Brain microvascular endothelial cell (primary cell): ENCODE results near the gene PTPRO.

Source experiments
- DNase-seq: peaks from one replicate; pipeline ENCODE4 v3.0.0-alpha.2; 2020
- H3K27ac ChIP-seq: fragments of 250-450 bp; sonication (Bioruptor Pico); 2 replicates; pipeline ENCODE4 v1.5.1; 2020; ENCODE audit warnings: mild to moderate bottlenecking, moderate library complexity
- H3K27me3 ChIP-seq: fragments of 250-450 bp; sonication (Bioruptor Pico); replicated peaks from 2 replicates; pipeline ENCODE4 v1.5.1; 2020; ENCODE audit warnings: mild to moderate bottlenecking
- H3K36me3 ChIP-seq: fragments of 250-450 bp; sonication (Bioruptor Pico); replicated peaks from 2 replicates; pipeline ENCODE4 v1.5.1; 2020; ENCODE audit warnings: mild to moderate bottlenecking
- H3K4me3 ChIP-seq: 2 replicates; pipeline ENCODE4 v1.5.1; 2011; ENCODE audit warnings: low read depth, mild to moderate bottlenecking, control low read depth, low read length, moderate library complexity
- in situ Hi-C: cut with HindIII; loops from 2 replicates; pipeline ENCODE4 v1.10.0; 2017; ENCODE audit warnings: low sequenced_read_pairs, low pct_ligation_motif_present
- TF ChIP-seq, protein P1 (sequence below): IDR thresholded peaks from 2 replicates; pipeline ENCODE4 v1.5.1; 2011; ENCODE audit warnings: low read depth, mild to moderate bottlenecking, moderate library complexity, low read length, control low read depth, inconsistent platforms; ENCODE audit errors: missing control alignments

PTPRO gene

DNA sequence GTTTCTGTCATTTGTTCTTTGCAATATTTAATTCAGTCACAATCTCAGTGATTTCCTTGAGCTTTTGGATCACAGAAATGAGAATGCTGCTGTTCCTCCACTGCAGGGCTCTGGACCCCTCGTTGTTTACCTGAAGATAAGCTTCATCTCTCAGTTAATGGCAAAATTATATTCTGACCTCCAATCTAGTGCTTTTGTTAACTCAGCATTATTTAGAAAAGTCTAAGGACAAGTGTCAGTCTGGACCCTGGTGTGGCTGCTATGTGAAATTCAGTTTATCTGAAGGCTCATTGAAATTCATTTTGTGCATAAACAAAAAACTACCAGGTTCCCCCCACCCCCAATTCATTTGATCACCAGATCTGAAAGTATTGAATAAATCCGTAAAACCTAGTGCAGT lies 84.7 kb downstream of the PTPRO start:
- TF ChIP-seq, protein P1, sequence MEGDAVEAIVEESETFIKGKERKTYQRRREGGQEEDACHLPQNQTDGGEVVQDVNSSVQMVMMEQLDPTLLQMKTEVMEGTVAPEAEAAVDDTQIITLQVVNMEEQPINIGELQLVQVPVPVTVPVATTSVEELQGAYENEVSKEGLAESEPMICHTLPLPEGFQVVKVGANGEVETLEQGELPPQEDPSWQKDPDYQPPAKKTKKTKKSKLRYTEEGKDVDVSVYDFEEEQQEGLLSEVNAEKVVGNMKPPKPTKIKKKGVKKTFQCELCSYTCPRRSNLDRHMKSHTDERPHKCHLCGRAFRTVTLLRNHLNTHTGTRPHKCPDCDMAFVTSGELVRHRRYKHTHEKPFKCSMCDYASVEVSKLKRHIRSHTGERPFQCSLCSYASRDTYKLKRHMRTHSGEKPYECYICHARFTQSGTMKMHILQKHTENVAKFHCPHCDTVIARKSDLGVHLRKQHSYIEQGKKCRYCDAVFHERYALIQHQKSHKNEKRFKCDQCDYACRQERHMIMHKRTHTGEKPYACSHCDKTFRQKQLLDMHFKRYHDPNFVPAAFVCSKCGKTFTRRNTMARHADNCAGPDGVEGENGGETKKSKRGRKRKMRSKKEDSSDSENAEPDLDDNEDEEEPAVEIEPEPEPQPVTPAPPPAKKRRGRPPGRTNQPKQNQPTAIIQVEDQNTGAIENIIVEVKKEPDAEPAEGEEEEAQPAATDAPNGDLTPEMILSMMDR = no peak
- in situ Hi-C loops = no loop called here
- Histone ChIP-seq H3K27ac (no peak overlapping the region), H3K4me3 (no peak overlapping the region), H3K27me3 (no peaks in the 10 kb centered on the region), H3K36me3 (no peaks in the 10 kb centered on the region)
- DNase-seq = no peak

DNA sequence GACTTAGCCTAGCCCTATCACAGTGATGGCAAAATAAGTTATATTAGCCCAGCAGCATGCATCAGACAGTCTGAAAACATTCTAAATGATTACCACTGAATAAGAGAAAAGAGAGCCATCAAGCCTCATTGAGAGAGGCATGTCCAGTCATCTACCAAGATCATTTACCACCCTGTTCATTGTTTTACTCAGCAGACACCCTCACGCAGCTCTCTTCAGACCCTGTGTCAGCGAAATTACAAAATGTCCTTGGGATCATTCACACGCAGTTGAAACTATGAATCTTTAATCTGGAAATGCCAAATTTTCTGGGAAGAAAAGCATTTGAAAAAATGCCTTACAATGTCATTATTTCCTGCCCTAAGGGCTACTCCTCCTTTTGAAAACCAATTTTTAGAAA lies 89.5 kb downstream of the PTPRO start:
- H3K36me3 ChIP-seq = no peaks in the 10 kb centered on the region
- H3K27me3 ChIP-seq = no peaks in the 10 kb centered on the region
- in situ Hi-C loops = no loop called here
- TF ChIP-seq, protein P1 = no peak
- DNase-seq = no peak
- no peak overlapping the region for H3K27ac ChIP-seq
- H3K4me3 ChIP-seq = no peak overlapping the region

DNA sequence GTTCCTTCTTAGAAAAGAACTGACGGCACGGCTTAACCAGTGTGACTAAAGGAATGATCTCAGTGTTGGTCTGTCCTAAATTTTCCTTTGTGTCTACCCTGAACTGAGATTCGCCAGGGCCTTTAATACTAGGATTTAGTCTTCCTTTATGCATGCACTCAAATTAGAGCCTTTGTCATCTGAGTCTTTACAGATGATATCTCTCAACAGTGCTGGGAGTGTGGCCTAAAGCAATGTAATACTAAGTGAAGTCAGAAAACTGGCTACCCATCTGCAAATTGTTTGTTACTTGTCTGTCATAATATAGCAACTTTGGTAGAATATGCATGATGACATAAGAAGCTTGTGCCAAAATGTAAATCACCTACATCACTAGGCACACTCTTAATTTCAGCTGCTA lies 95.4 kb downstream of the PTPRO start:
- Histone ChIP-seq H3K4me3 (no peak overlapping the region), H3K27me3 (no peaks in the 10 kb centered on the region), H3K36me3 (no peaks in the 10 kb centered on the region), H3K27ac (no peak overlapping the region)
- DNase-seq = no peak
- TF ChIP-seq, protein P1 = no peak
- in situ Hi-C loops = no loop called here

DNA sequence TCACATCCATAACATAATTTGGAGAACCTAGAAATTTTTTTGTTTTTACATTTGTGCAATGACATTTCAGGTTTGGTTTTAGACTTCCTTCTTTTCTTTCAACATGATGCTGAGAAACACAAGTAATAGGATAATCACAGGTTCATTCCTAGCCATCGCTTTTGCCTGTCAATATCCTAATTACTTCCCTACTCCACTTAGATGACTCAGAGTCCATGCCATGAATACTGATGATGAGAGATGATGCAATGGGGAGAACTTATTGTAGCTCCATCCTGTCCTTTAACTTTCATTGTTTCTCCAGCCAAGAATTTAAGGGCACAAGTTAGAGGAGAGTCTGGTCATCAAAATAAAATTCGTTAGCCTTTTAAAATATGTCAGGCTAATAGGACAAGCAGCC lies 101.3 kb downstream of the PTPRO start:
- Histone ChIP-seq H3K27ac (no peak overlapping the region), H3K36me3 (no peaks in the 10 kb centered on the region), H3K4me3 (no peak overlapping the region), H3K27me3 (no peaks in the 10 kb centered on the region)
- no peak for DNase-seq
- TF ChIP-seq, protein P1 = no peak
- in situ Hi-C loops = no loop called here

DNA sequence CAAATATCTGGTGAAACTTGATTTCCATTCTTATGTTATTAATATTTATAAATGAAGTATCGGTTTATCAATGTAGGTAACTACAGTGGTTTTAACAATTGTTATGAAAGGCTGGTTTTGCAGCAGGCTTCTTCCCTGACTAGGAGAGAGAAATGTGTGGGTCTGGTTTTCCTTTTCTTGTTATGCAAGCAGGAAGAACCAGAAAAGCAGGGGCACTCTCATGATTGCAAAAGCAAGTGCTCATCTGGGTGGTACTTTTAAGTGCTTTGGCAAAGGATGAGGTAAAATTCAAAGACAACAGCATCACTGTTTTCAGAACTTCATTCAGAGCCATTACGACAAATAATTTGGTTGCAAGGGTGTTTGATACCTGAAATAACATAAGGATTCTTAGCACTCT lies 105.6 kb downstream of the PTPRO start:
- TF ChIP-seq, protein P1 = no peak
- no peak for DNase-seq
- H3K4me3 ChIP-seq = no peak overlapping the region
- H3K36me3 ChIP-seq = no peaks in the 10 kb centered on the region
- in situ Hi-C loops = no loop called here
- no peak overlapping the region for H3K27ac ChIP-seq
- no peaks in the 10 kb centered on the region for H3K27me3 ChIP-seq

DNA sequence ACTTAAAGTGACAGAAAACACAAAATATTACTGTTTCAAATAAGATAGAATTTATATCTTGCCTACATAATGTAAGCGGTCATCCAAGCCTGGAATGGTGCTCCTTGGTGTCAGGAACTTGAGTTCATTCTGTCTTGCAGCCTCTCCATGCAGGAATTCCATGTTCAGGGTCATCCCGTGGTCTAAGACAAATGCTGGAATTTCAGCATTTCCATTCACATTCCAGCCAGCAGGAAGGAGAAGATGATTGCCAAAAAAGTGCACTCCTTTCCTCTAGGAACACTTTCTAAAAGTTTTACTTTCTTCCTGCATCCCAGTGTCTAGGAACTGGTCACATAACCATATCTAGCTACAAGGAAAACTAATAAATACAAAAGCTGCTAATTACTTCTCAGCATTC lies 106.3 kb downstream of the PTPRO start:
- TF ChIP-seq, protein P1 = no peak
- in situ Hi-C loops = no loop called here
- Histone ChIP-seq H3K27me3 (no peaks in the 10 kb centered on the region), H3K36me3 (no peaks in the 10 kb centered on the region), H3K4me3 (no peak overlapping the region), H3K27ac (no peak overlapping the region)
- DNase-seq = no peak
